Measurements from ENCODE around the gene GSTM4. TPM values are rescaled to one million over a fixed set of nuclear protein-coding genes. Genes with fewer than 3 reads are reported as not detected.

Gene GSTM4
- total RNA-seq, 1 donor from 2014 or later: 4.6 TPM

GRCh38 chr1:109630081-109630897 lies 25.6 kb upstream of the GSTM4 start:
- H3K9me3 Mint-ChIP-seq (ENCODE audit: unreplicated experiment): peaks cover 2% of the 10 kb centered on the region
- H3K27ac ChIP-seq (ENCODE audit: low read depth, low read length): no peak overlapping the region
- DNase-seq (ENCODE audit: low read depth): no peak
- H3K79me2 ChIP-seq (ENCODE audit: insufficient read depth, low read length): peaks cover 16% of the 10 kb centered on the region
- H3K27me3 ChIP-seq (ENCODE audit: insufficient read depth, low read length): no peaks in the 10 kb centered on the region
- peaks cover 64% of the 10 kb centered on the region for H4K20me1 ChIP-seq (ENCODE audit: insufficient read depth, low read length)
- peaks cover 15% of the 10 kb centered on the region for H3K4me1 Mint-ChIP-seq (ENCODE audit: low read depth, unreplicated experiment)
- TF ChIP-seq CTCF (IDR thresholded peaks at IDR 0.05; ENCODE audit: insufficient read depth, low read depth, low read length) (no peak), EZH2 (IDR thresholded peaks at IDR 0.05; ENCODE audit: insufficient read depth, low read length) (no peak)
- peaks cover 10% of the 10 kb centered on the region for H3K4me1 ChIP-seq (ENCODE audit: insufficient read depth, low read length)
- H3K36me3 ChIP-seq (ENCODE audit: insufficient read depth, low read length): peaks cover 24% of the 10 kb centered on the region
- H3K4me3 Mint-ChIP-seq (ENCODE audit: unreplicated experiment): peak overlapping the region; percentile 27
- no peak overlapping the region for H3K4me3 ChIP-seq (ENCODE audit: insufficient read depth, low read depth, low read length)
- H3K27me3 Mint-ChIP-seq (ENCODE audit: low read depth, unreplicated experiment): no peaks in the 10 kb centered on the region
- no peak overlapping the region for H3K4me2 ChIP-seq (ENCODE audit: low read length)
- peaks cover 28% of the 10 kb centered on the region for H3K36me3 Mint-ChIP-seq (ENCODE audit: low read depth, unreplicated experiment)
- FAIRE-seq: no peak
- no peak overlapping the region for H3K9ac ChIP-seq (ENCODE audit: low read length)
- H2AFZ ChIP-seq (ENCODE audit: low read depth, low read length): no peak overlapping the region
- H3K9me3 ChIP-seq (ENCODE audit: insufficient read depth, low read depth, low read length): no peaks in the 10 kb centered on the region
- no peak overlapping the region for H3K27ac Mint-ChIP-seq (ENCODE audit: unreplicated experiment)

- Mint-ChIP-seq H3K27ac (ENCODE audit: unreplicated experiment) (no peak overlapping the region), H3K4me1 (ENCODE audit: low read depth, unreplicated experiment) (peaks cover 13% of the 10 kb centered on the region), H3K9me3 (ENCODE audit: unreplicated experiment) (peaks cover 2% of the 10 kb centered on the region), H3K36me3 (ENCODE audit: low read depth, unreplicated experiment) (peaks cover 25% of the 10 kb centered on the region), H3K4me3 (ENCODE audit: unreplicated experiment) (no peak overlapping the region), H3K27me3 (ENCODE audit: low read depth, unreplicated experiment) (no peaks in the 10 kb centered on the region)
- peaks cover 24% of the 10 kb centered on the region for H3K36me3 ChIP-seq (ENCODE audit: insufficient read depth, low read length)
- no peaks in the 10 kb centered on the region for H3K9me3 ChIP-seq (ENCODE audit: insufficient read depth, low read depth, low read length)
- H3K27ac ChIP-seq (ENCODE audit: low read depth, low read length): no peak overlapping the region
- no peak for FAIRE-seq
- DNase-seq (ENCODE audit: low read depth): no peak
- H3K79me2 ChIP-seq (ENCODE audit: insufficient read depth, low read length): peaks cover 9% of the 10 kb centered on the region
- no peak overlapping the region for H3K4me3 ChIP-seq (ENCODE audit: insufficient read depth, low read depth, low read length)
- H3K4me1 ChIP-seq (ENCODE audit: insufficient read depth, low read length): peaks cover 11% of the 10 kb centered on the region
- H2AFZ ChIP-seq (ENCODE audit: low read depth, low read length): no peak overlapping the region
- no peak overlapping the region for H3K4me2 ChIP-seq (ENCODE audit: low read length)
- no peaks in the 10 kb centered on the region for H3K27me3 ChIP-seq (ENCODE audit: insufficient read depth, low read length)
- no peak for TF ChIP-seq CTCF (IDR thresholded peaks at IDR 0.05; ENCODE audit: insufficient read depth, low read depth, low read length)
- no peak overlapping the region for H3K9ac ChIP-seq (ENCODE audit: low read length)
- peaks cover 57% of the 10 kb centered on the region for H4K20me1 ChIP-seq (ENCODE audit: insufficient read depth, low read length)
Measured at GRCh38 chr1:109630898-109631512, 24.9 kb upstream of the GSTM4 start.

All from astrocyte (in vitro differentiated cells and primary cell).